ENCODE measurements around the gene SEPTIN2. TPM values are rescaled to one million over a fixed set of nuclear protein-coding genes. Genes with fewer than 3 reads are reported as not detected.
"Not testable (repeated sequence)": the region's sequence is repeated elsewhere in the genome, so short reads cannot be mapped to it uniquely, and the experiment has no call there.

SEPTIN2 gene
- total and polyA plus RNA-seq, 2 experiments from 2014 or later: 227 to 393 TPM

- H4K20me1 ChIP-seq (replicated peaks; ENCODE audit: insufficient read depth): peaks cover 20% of the 10 kb centered on the region
- H2AFZ ChIP-seq; H3K27ac Mint-ChIP-seq; H3K4me1 ChIP-seq (ENCODE audit: insufficient read depth); H3K27me3 Mint-ChIP-seq (ENCODE audit: insufficient read depth, low read depth, poor library complexity); DNase-seq (ENCODE audit: low spot score); H3K4me3 ChIP-seq; H3K36me3 ChIP-seq (ENCODE audit: insufficient read depth); H3K4me3 Mint-ChIP-seq; H3K27me3 ChIP-seq (ENCODE audit: insufficient read depth); H3F3A ChIP-seq (replicated peaks; ENCODE audit: low read depth); H3K4me2 ChIP-seq; H3K4me1 Mint-ChIP-seq; ATAC-seq; H3K27ac ChIP-seq (ENCODE audit: low read depth); H3K9me3 Mint-ChIP-seq; H3K9me2 ChIP-seq (ENCODE audit: insufficient read depth): not testable (repeated sequence)
- H3K79me2 ChIP-seq (replicated peaks; ENCODE audit: insufficient read depth): peaks cover 31% of the 10 kb centered on the region
- H3K36me3 Mint-ChIP-seq (ENCODE audit: low read depth): peaks cover 11% of the 10 kb centered on the region; the same call in 2 of the 3 replicates
These were observed 58.2 kb downstream of the SEPTIN2 start for GRCh38 chr2:241373906-241374305.

- Mint-ChIP-seq H3K4me3 (no peak overlapping the region), H3K27ac (no peak overlapping the region), H3K27me3 (ENCODE audit: insufficient read depth, low read depth, poor library complexity) (peaks cover 7% of the 10 kb centered on the region), H3K4me1 (0 out of 3 replicates have a peak, but pooled peaks cover 4% of the 10 kb centered on the region), H3K9me3 (no peaks in the 10 kb centered on the region), H3K36me3 (ENCODE audit: low read depth) (peaks cover 11% of the 10 kb centered on the region; the same call in 2 of the 3 replicates)
- no peak overlapping the region for H2AFZ ChIP-seq
- no peaks in the 10 kb centered on the region for H3F3A ChIP-seq (replicated peaks; ENCODE audit: low read depth)
- H3K4me2 ChIP-seq: no peak overlapping the region
- peaks cover 22% of the 10 kb centered on the region for H3K79me2 ChIP-seq (replicated peaks; ENCODE audit: insufficient read depth)
- no peaks in the 10 kb centered on the region for H3K27me3 ChIP-seq (ENCODE audit: insufficient read depth)
- ATAC-seq (no peak), DNase-seq (ENCODE audit: low spot score) (no peak)
- H3K4me1 ChIP-seq (ENCODE audit: insufficient read depth): no peaks in the 10 kb centered on the region
- peaks cover 20% of the 10 kb centered on the region for H4K20me1 ChIP-seq (replicated peaks; ENCODE audit: insufficient read depth)
- H3K27ac ChIP-seq (ENCODE audit: low read depth): no peak overlapping the region
- peaks cover 7% of the 10 kb centered on the region; the same call in 1 of the 2 replicates for H3K36me3 ChIP-seq (ENCODE audit: insufficient read depth)
- H3K9me2 ChIP-seq (ENCODE audit: insufficient read depth): no peaks in the 10 kb centered on the region
- H3K4me3 ChIP-seq: no peak overlapping the region
- TF ChIP-seq CREB1 (CRISPR knock-in tag; IDR thresholded peaks at IDR 0.05; ENCODE audit: low read depth) (no peak), STAT1 (IDR thresholded peaks at IDR 0.05; ENCODE audit: unreplicated experiment) (no peak), ZNF114 (CRISPR knock-in tag; IDR thresholded peaks at IDR 0.05) (no peak), EZH2 (IDR thresholded peaks at IDR 0.05; ENCODE audit: low read depth, unreplicated experiment) (no peak), ETS1 (IDR thresholded peaks at IDR 0.05) (no peak), POLR2AphosphoS5 (IDR thresholded peaks at IDR 0.05; ENCODE audit: low read depth) (no peak), REST (IDR thresholded peaks at IDR 0.05; ENCODE audit: unreplicated experiment) (no peak), CTCF (conservative IDR thresholded peaks at IDR 0.05; ENCODE audit: low read depth in 2 of 2) (no peak), JUNB (IDR thresholded peaks at IDR 0.05; ENCODE audit: unreplicated experiment) (no peak), ZNF331 (CRISPR knock-in tag; IDR thresholded peaks at IDR 0.05; ENCODE audit: low read depth) (no peak)
These were observed 59.6 kb downstream of the SEPTIN2 start for GRCh38 chr2:241375300-241375699.

Data from GM23338 (cell line).